ENCODE data around the gene RACGAP1.

- TF ChIP-seq POLR2AphosphoS5 (IDR thresholded peaks at IDR 0.05; ENCODE audit: low read depth, low read length) (no peak), REST (IDR thresholded peaks at IDR 0.05; ENCODE audit: insufficient read depth in 1 of 2, low read depth in 2 of 2, low read length in 2 of 2) (no peak)
Observed at GRCh38 chr12:49998453-49998852, 26.8 kb downstream of the RACGAP1 start.

All from PFSK-1 (cell line).